Gastroesophageal sphincter (tissue), 3 donors: ENCODE measurements around the gene COQ10A.

ENCODE experiments used
- CTCF ChIP-seq, 4 experiments: fragments of 200-600 bp in 2 of 4; fragments of 450-650 bp in 2 of 4; sonication (generic) in 1 of 4; IDR thresholded peaks; one replicate each; pipeline ENCODE4 v1.5.1; 2017 to 2019; ENCODE audit warnings: antibody characterized with exemption in 4 of 4, mild to moderate bottlenecking in 2 of 4, moderate library complexity in 2 of 4
- POLR2A ChIP-seq, 2 donors: fragments of 450-650 bp; IDR thresholded peaks; one replicate each; pipeline ENCODE4 v1.6.1; 2017; ENCODE audit warnings: antibody characterized with exemption in 2 of 2, mild to moderate bottlenecking in 2 of 2, moderate library complexity in 1 of 2
- POLR2AphosphoS5 ChIP-seq: sonication (generic); formaldehyde crosslinking; IDR thresholded peaks from one replicate; pipeline ENCODE4 v1.6.1; 2017; ENCODE audit warnings: antibody characterized with exemption

GRCh38 chr12:56266693-56267442 lies at the start of gene COQ10A:
- peak; percentile 61 to 80 (median 76) for TF ChIP-seq CTCF (IDR thresholded peaks at IDR 0.05)
- TF ChIP-seq POLR2A (IDR thresholded peaks at IDR 0.05), result peak; percentile 88 to 92
- TF ChIP-seq POLR2AphosphoS5, result peak; percentile 93
